ENCODE data around the gene MARK3. TPM values are rescaled to one million over a fixed set of nuclear protein-coding genes. Genes with fewer than 3 reads are reported as not detected.

MARK3 gene
- total and polyA plus RNA-seq, 10 of the 15 experiments (the other 5 are each of a cell fraction or from before 2014, with no cell fraction given), result 10.7 to 75.1 (median 41.4) TPM

DNA sequence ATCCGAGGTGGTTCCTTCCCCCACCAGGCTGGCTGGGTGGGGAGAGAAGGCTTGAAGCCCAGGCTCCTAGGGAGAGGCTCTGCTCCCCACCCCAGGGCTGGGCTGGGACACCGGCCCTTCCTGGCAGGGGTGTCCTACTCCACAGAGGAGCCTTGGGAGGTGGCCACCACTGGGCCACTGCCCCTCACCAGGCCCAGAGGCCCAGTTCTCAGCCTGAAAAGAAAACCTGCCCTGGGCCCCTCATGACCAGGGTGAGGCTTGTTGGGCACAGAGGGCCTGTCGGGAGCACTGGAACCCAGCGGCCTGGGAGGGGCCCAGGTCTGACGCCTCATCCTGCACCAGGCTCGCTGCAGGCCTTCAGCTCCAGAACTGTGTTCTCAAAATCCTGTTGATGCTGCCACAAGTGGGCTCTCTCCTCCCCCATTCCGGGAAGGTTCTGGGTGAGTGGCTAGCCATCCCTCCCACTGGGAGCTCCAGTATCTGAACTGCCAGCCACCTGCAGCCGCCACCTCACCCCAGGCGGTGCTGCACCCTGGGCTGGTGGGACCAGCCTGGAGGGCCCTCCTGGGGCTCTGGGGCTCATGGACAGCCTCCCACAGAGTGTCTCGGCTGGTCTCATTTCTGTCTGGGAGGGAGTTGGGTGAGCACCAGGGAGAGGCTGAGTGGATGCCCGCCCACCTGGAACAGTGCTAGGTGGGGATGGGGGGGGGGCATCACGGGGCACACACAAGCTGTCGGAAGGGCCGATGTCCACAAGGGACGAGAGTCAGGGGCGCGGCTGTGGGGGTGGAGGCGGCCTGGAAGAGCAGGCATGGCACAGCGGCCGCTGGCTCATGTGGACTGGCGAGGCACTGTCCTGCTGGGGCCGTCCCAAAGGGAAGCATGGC is 165.5 kb downstream of the MARK3 start:
- CTCF ChIA-PET, result interaction anchor here (1.3 kb wide), 1 partner anchor 19 kb away, joined by 4 read pairs; no protein-coding TSS in a partner anchor
- 77% methylated on average over 20 of the region's 22 CpGs for WGBS (ENCODE audit: insufficient coverage, insufficient replicate concordance, low lambda C conversion rate, missing lambda C conversion rate)

More for the DNA sequence above, 165.5 kb downstream of the MARK3 start:
- intact Hi-C loops (cut with micrococcal nuclease; ENCODE audit: unreplicated experiment), result no loop called here
- ChIA-PET RAD21 (ENCODE audit: unreplicated experiment) (interaction anchor here (1.5 kb wide), 1 partner anchor 29 kb away, joined by 5 read pairs; the partner anchor contains the start of gene CKB), SMC1A (ENCODE audit: uncharacterized antibody, unreplicated experiment) (no interaction called here), POLR2A (interaction anchor here (0.5 kb wide), 1 partner anchor 1788 kb away, joined by 3 read pairs; no protein-coding TSS in a partner anchor)
- FAIRE-seq (no peak), ATAC-seq (no peak), DNase-seq (ENCODE audit: low read depth, low spot score) (no peak)
- TF ChIP-seq SREBF1 (IDR thresholded peaks at IDR 0.05; ENCODE audit: low read length) (no peak), MYB (IDR thresholded peaks at IDR 0.05; ENCODE audit: borderline replicate concordance, low read depth, low read length) (no peak), CEBPB (IDR thresholded peaks at IDR 0.05; ENCODE audit: borderline replicate concordance in 1 of 2, low read depth in 2 of 2, low read length in 2 of 2) (no peak), BCL11A (IDR thresholded peaks at IDR 0.05; ENCODE audit: low read depth, low read length) (no peak), ZNF24 (IDR thresholded peaks at IDR 0.05) (no peak), KLF5 (IDR thresholded peaks at IDR 0.05; ENCODE audit: partially characterized antibody) (no peak), MYC (IDR thresholded peaks at IDR 0.05; ENCODE audit: insufficient read depth, insufficient read length, insufficient replicate concordance, low read length, severe bottlenecking) (no peak), SMC3 (IDR thresholded peaks at IDR 0.05; ENCODE audit: borderline replicate concordance, low read length) (no peak), SPI1 (IDR thresholded peaks at IDR 0.05; ENCODE audit: borderline replicate concordance, insufficient read depth, low read depth, low read length) (no peak)
- TF ChIP-seq, protein P1, sequence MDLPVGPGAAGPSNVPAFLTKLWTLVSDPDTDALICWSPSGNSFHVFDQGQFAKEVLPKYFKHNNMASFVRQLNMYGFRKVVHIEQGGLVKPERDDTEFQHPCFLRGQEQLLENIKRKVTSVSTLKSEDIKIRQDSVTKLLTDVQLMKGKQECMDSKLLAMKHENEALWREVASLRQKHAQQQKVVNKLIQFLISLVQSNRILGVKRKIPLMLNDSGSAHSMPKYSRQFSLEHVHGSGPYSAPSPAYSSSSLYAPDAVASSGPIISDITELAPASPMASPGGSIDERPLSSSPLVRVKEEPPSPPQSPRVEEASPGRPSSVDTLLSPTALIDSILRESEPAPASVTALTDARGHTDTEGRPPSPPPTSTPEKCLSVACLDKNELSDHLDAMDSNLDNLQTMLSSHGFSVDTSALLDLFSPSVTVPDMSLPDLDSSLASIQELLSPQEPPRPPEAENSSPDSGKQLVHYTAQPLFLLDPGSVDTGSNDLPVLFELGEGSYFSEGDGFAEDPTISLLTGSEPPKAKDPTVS (IDR thresholded peaks at IDR 0.05; ENCODE audit: low read depth, low read length), result no peak
- TF ChIP-seq, protein P2, sequence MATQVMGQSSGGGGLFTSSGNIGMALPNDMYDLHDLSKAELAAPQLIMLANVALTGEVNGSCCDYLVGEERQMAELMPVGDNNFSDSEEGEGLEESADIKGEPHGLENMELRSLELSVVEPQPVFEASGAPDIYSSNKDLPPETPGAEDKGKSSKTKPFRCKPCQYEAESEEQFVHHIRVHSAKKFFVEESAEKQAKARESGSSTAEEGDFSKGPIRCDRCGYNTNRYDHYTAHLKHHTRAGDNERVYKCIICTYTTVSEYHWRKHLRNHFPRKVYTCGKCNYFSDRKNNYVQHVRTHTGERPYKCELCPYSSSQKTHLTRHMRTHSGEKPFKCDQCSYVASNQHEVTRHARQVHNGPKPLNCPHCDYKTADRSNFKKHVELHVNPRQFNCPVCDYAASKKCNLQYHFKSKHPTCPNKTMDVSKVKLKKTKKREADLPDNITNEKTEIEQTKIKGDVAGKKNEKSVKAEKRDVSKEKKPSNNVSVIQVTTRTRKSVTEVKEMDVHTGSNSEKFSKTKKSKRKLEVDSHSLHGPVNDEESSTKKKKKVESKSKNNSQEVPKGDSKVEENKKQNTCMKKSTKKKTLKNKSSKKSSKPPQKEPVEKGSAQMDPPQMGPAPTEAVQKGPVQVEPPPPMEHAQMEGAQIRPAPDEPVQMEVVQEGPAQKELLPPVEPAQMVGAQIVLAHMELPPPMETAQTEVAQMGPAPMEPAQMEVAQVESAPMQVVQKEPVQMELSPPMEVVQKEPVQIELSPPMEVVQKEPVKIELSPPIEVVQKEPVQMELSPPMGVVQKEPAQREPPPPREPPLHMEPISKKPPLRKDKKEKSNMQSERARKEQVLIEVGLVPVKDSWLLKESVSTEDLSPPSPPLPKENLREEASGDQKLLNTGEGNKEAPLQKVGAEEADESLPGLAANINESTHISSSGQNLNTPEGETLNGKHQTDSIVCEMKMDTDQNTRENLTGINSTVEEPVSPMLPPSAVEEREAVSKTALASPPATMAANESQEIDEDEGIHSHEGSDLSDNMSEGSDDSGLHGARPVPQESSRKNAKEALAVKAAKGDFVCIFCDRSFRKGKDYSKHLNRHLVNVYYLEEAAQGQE (IDR thresholded peaks at IDR 0.05; ENCODE audit: low read depth, low read length), result no peak
- TF ChIP-seq, protein P3, sequence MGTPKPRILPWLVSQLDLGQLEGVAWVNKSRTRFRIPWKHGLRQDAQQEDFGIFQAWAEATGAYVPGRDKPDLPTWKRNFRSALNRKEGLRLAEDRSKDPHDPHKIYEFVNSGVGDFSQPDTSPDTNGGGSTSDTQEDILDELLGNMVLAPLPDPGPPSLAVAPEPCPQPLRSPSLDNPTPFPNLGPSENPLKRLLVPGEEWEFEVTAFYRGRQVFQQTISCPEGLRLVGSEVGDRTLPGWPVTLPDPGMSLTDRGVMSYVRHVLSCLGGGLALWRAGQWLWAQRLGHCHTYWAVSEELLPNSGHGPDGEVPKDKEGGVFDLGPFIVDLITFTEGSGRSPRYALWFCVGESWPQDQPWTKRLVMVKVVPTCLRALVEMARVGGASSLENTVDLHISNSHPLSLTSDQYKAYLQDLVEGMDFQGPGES (IDR thresholded peaks at IDR 0.05), result no peak
- no peak overlapping the region for H3K4me2 ChIP-seq (ENCODE audit: control insufficient read depth, insufficient read depth)
- no peak overlapping the region for H2AFZ ChIP-seq (ENCODE audit: control insufficient read depth, low read depth, low read length)
- no peaks in the 10 kb centered on the region for H3K79me2 ChIP-seq (ENCODE audit: control insufficient read depth, insufficient read depth, low read length)
- no peaks in the 10 kb centered on the region for H3K36me3 ChIP-seq (ENCODE audit: control insufficient read depth in 2 of 2, insufficient read depth in 2 of 2, low read length in 1 of 2)
- in situ Hi-C loops (cut with MboI), result no loop called here
- no peak overlapping the region for H3K27ac ChIP-seq (ENCODE audit: control insufficient read depth, insufficient read depth)
- no peaks in the 10 kb centered on the region for H3K27me3 ChIP-seq (replicated peaks in 1 of 2; ENCODE audit: control insufficient read depth in 2 of 2, insufficient read depth in 2 of 2, low read length in 1 of 2)
- no peak overlapping the region for H3K9ac ChIP-seq (ENCODE audit: control insufficient read depth, insufficient read depth, low read length)
- no peaks in the 10 kb centered on the region for H4K20me1 ChIP-seq (ENCODE audit: control insufficient read depth, insufficient read depth)
- no peak overlapping the region for H3K4me3 ChIP-seq
- H3K9me3 ChIP-seq (replicated peaks; ENCODE audit: control insufficient read depth, insufficient read depth, low read length), result no peaks in the 10 kb centered on the region
- no peaks in the 10 kb centered on the region for H3K4me1 ChIP-seq (ENCODE audit: control insufficient read depth, insufficient read depth, low read length)
- no TSS peak for BruUV-seq (replicated peaks)

Measured in GM12878 (cell line).